ENCODE results near the gene CYP1B1. TPM values are rescaled to one million over a fixed set of nuclear protein-coding genes. Genes with fewer than 3 reads are reported as not detected.

CYP1B1 gene
- total RNA-seq, 2 donors from 2014 or later, result 27.1 to 83.0 TPM

DNA sequence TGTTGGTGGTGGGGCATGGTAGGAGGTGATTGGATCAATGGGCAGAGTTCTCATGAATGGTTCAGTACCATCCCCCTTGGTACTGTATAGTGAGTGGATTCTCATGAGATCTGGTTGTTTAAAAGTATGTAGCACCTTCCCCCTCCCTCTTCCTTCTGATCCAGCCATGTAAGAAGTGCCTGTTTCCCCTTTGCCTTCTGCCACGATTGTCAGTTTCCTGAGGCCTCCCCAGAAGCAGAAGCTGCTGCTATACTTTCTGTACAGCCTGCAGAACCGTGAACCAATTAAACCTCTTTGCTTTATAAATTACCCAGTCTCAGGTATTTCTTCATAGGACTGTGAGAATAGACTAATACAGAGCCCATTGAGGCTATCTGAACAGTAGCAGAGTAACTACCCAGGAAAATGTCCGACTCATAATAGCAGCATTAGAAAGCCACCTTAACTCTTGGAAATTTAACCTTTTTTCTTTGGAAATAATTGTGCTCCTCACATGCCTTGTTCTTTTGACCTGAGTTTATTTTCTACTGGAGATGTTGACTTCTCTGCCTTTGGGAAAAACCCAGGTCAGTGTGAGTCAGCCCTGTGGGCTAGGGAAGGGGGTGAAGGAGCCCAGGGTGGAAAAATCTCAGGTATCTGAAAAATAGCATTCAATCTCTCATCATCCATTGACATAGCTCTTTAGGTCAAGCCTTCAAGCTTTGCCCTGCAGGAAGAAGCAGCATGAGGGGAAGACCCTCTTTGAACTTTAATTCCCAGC lies 18.1 kb downstream of the CYP1B1 start:
- no peak for ATAC-seq (ENCODE audit: insufficient number of reproducible peaks, low FRiP score, low read depth)
- no peak for DNase-seq (ENCODE audit: low spot score)
- H3K9me3 ChIP-seq, result no peaks in the 10 kb centered on the region

DNA sequence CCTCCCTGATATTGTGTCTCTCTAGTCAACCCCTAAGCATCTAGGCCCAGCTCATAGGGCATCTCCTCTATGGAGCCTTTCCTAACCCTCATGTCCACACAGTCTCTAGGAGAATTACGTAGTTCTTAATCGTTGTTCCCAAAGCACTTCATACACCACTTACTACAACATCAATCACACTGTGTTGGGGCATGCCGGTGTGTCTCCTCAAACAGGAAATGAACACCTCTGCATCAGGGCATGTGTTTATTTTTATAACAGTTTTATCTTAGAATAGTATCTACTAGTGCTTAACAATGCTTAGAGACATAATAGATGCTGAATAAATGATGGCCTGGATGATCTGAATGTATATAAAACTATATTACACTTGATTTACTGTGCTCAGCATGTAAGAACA lies 19.7 kb downstream of the CYP1B1 start:
- Histone ChIP-seq H3K27me3 (replicated peaks; ENCODE audit: insufficient read depth) (no peaks in the 10 kb centered on the region), H3K4me3 (no peak overlapping the region), H3K9me3 (no peaks in the 10 kb centered on the region), H3K27ac (no peak overlapping the region), H3K4me1 (ENCODE audit: control insufficient read depth in 1 of 2, low read depth in 2 of 2) (no peaks in the 10 kb centered on the region), H3K36me3 (no peaks in the 10 kb centered on the region)
- ATAC-seq (ENCODE audit: insufficient number of reproducible peaks, low FRiP score, low read depth) (no peak), DNase-seq (ENCODE audit: low spot score) (no peak)
- TF ChIP-seq, protein P1, sequence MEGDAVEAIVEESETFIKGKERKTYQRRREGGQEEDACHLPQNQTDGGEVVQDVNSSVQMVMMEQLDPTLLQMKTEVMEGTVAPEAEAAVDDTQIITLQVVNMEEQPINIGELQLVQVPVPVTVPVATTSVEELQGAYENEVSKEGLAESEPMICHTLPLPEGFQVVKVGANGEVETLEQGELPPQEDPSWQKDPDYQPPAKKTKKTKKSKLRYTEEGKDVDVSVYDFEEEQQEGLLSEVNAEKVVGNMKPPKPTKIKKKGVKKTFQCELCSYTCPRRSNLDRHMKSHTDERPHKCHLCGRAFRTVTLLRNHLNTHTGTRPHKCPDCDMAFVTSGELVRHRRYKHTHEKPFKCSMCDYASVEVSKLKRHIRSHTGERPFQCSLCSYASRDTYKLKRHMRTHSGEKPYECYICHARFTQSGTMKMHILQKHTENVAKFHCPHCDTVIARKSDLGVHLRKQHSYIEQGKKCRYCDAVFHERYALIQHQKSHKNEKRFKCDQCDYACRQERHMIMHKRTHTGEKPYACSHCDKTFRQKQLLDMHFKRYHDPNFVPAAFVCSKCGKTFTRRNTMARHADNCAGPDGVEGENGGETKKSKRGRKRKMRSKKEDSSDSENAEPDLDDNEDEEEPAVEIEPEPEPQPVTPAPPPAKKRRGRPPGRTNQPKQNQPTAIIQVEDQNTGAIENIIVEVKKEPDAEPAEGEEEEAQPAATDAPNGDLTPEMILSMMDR (IDR thresholded peaks at IDR 0.05), result no peak

More for the DNA sequence above, 18.1 kb downstream of the CYP1B1 start:
- H3K4me1 ChIP-seq (ENCODE audit: control insufficient read depth in 1 of 2, low read depth in 2 of 2), result no peaks in the 10 kb centered on the region
- no peak overlapping the region for H3K27ac ChIP-seq
- H3K4me3 ChIP-seq, result no peak overlapping the region
- TF ChIP-seq, protein P1 (IDR thresholded peaks at IDR 0.05), result no peak
- no peaks in the 10 kb centered on the region for H3K27me3 ChIP-seq (replicated peaks; ENCODE audit: insufficient read depth)
- H3K36me3 ChIP-seq, result no peaks in the 10 kb centered on the region

DNA sequence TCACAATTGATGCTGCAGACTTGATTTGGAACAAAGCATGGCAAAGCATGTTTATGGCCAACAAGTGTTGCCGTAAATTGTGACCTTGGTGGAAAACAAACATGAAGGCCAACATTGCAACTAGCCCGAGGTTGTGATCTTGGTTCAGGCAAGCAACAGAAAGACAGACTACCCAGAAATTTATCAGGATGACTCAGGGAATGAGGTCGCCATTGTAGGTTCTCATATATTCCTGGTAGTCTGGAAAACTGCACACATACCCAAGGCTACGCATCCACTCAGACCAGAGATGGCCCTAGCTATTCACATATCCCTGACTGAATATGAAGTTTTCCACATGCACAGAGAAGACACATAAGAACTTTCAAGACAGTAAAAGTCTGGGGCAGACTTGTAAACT lies 30.1 kb downstream of the CYP1B1 start:
- TF ChIP-seq, protein P1 (IDR thresholded peaks at IDR 0.05), result no peak
- H3K36me3 ChIP-seq, result no peaks in the 10 kb centered on the region
- ATAC-seq (ENCODE audit: insufficient number of reproducible peaks, low FRiP score, low read depth), result no peak
- H3K27me3 ChIP-seq (replicated peaks; ENCODE audit: insufficient read depth), result no peaks in the 10 kb centered on the region
- H3K9me3 ChIP-seq, result no peaks in the 10 kb centered on the region
- no peaks in the 10 kb centered on the region for H3K4me1 ChIP-seq (ENCODE audit: control insufficient read depth in 1 of 2, low read depth in 2 of 2)
- no peak for DNase-seq (ENCODE audit: low spot score)
- H3K27ac ChIP-seq, result no peak overlapping the region
- H3K4me3 ChIP-seq, result no peak overlapping the region

DNA sequence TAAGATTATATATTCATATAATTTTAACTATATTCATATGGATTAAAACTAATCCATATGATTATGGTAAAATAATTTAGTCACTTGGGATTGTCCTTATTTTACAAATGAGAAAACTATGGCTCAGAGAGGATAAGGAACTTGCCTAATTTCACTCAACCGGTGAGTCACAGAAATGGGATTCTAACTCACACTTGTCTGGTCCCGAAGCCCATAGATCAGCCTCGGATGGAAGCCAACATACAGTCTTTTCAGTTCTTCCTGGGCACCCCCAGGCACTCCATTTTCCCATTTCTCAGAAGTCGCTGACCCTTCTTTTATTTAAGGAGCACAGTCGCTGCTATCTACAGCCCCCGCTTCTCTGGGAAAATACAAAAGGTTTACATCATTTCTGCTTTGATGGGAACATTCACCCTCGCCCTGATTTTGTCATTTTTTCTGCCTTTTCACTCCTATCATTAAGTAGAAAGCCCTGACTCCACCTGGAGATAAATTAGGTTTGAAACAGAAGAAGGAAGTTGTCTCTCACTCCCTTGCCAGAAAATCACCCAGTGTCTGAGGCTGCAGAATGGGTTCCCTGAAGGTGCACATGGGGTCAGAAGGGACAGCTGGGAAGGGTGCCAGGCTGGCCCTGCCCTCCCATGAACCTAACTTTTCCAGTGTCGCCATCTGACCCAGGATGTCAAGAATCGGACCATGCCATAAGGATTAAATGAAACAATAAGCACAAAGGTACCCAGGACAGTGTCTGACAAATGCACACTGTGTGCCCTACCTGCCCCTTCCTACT lies 36.6 kb downstream of the CYP1B1 start:
- no peak overlapping the region for H3K27ac ChIP-seq

DNA sequence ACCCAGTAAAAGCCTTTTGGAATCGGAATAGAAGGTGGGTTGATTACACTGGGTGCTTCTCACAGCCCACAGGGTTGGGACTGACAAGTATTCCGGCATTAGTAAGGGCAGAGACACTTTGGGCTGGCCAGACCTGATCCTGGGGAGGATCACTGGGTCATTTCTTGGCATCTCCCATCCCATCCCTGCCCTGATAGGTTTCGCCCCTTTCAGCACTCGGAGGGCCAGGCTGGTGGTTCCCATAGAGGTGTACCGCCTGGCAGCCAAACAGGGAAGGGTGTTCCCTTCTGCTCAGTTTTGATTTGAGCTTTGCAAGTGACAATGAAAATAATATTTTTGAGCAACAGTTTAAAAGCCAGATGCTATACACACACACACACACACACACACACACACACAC lies 37.3 kb downstream of the CYP1B1 start:
- H3K36me3 ChIP-seq, result no peaks in the 10 kb centered on the region
- TF ChIP-seq, protein P1 (IDR thresholded peaks at IDR 0.05), result no peak
- peak overlapping the region in 1 of 2 donors; percentile 14 for H3K27ac ChIP-seq
- H3K27me3 ChIP-seq (replicated peaks; ENCODE audit: insufficient read depth), result no peaks in the 10 kb centered on the region
- ATAC-seq (ENCODE audit: insufficient number of reproducible peaks, low FRiP score, low read depth) (no peak), DNase-seq (ENCODE audit: low spot score) (no peak)
- no peaks in the 10 kb centered on the region for H3K9me3 ChIP-seq
- H3K4me1 ChIP-seq (ENCODE audit: control insufficient read depth in 1 of 2, low read depth in 2 of 2), result peaks cover 0 to 10% of the 10 kb centered on the region in 2 donors
- peak overlapping the region; percentile 70 for H3K4me3 ChIP-seq

More for the DNA sequence above, 36.6 kb downstream of the CYP1B1 start:
- Histone ChIP-seq H3K27me3 (replicated peaks; ENCODE audit: insufficient read depth) (no peaks in the 10 kb centered on the region), H3K9me3 (no peaks in the 10 kb centered on the region), H3K4me3 (no peak overlapping the region), H3K36me3 (no peaks in the 10 kb centered on the region), H3K4me1 (ENCODE audit: control insufficient read depth in 1 of 2, low read depth in 2 of 2) (peaks cover 0 to 10% of the 10 kb centered on the region in 2 donors)
- DNase-seq (ENCODE audit: low spot score), result no peak
- TF ChIP-seq, protein P1 (IDR thresholded peaks at IDR 0.05), result no peak
- ATAC-seq (ENCODE audit: insufficient number of reproducible peaks, low FRiP score, low read depth), result no peak

Data from thoracic aorta (tissue), 2 donors.